ENCODE measurements around the gene ZNF195.

GRCh38 chr11:3347127-3347526, 31.8 kb downstream of the ZNF195 start:
- no peak for TF ChIP-seq EZH2 (IDR thresholded peaks at IDR 0.05; ENCODE audit: low read depth)
- TF ChIP-seq CTCF (conservative IDR thresholded peaks at IDR 0.05) = no peak

Measured in PC-9 (cell line).